ENCODE measurements around the gene MED13L. TPM values are rescaled to one million over a fixed set of nuclear protein-coding genes. Genes with fewer than 3 reads are reported as not detected.
A peak's percentile ranks its signal among the peaks of the same experiment; 100 is the strongest.

MED13L gene
- total RNA-seq, 1 donor from 2014 or later = 38.1 TPM

GRCh38 chr12:116093915-116094314 lies 183.6 kb downstream of the MED13L start:
- no peak for DNase-seq (ENCODE audit: low read depth in 2 of 2)

GRCh38 chr12:116092776-116093175 lies 184.7 kb downstream of the MED13L start:
- DNase-seq (ENCODE audit: low read depth in 2 of 2) = no peak

- no peak for DNase-seq (ENCODE audit: low read depth in 2 of 2)
Measured at GRCh38 chr12:116092162-116092561, 185.3 kb downstream of the MED13L start.

- no peak for DNase-seq (ENCODE audit: low read depth in 2 of 2)
Measured at GRCh38 chr12:116091579-116091978, 185.9 kb downstream of the MED13L start.

GRCh38 chr12:116090516-116090915 lies 187.0 kb downstream of the MED13L start:
- DNase-seq (ENCODE audit: low read depth in 2 of 2) = no peak

- DNase-seq (ENCODE audit: low read depth in 2 of 2) = no peak
Measured at GRCh38 chr12:116089080-116089479, 188.4 kb downstream of the MED13L start.

- peak in 1 of 2 donors; percentile 23 for DNase-seq (ENCODE audit: low read depth in 2 of 2)
Measured at GRCh38 chr12:116087962-116088361, 189.5 kb downstream of the MED13L start.

GRCh38 chr12:116087399-116087798 lies 190.1 kb downstream of the MED13L start:
- no peak for DNase-seq (ENCODE audit: low read depth in 2 of 2)

GRCh38 chr12:116080415-116080814 lies 197.1 kb downstream of the MED13L start:
- no peak for DNase-seq (ENCODE audit: low read depth in 2 of 2)

GRCh38 chr12:116078396-116078795 lies 199.1 kb downstream of the MED13L start:
- no peak for DNase-seq (ENCODE audit: low read depth in 2 of 2)

- DNase-seq (ENCODE audit: low read depth in 2 of 2) = no peak
Measured at GRCh38 chr12:116077431-116077830, 200.1 kb downstream of the MED13L start.

- no peak for DNase-seq (ENCODE audit: low read depth in 2 of 2)
Measured at GRCh38 chr12:116076399-116076798, 201.1 kb downstream of the MED13L start.

GRCh38 chr12:116074686-116075085 lies 202.8 kb downstream of the MED13L start:
- no peak for DNase-seq (ENCODE audit: low read depth in 2 of 2)

- DNase-seq (ENCODE audit: low read depth in 2 of 2) = no peak
Measured at GRCh38 chr12:116071555-116072230, 205.8 kb downstream of the MED13L start.

GRCh38 chr12:116070444-116070843 lies 207.0 kb downstream of the MED13L start:
- no peak for DNase-seq (ENCODE audit: low read depth in 2 of 2)

GRCh38 chr12:116069943-116070342 lies 207.6 kb downstream of the MED13L start:
- DNase-seq (ENCODE audit: low read depth in 2 of 2) = no peak

GRCh38 chr12:116068853-116069252 lies 208.6 kb downstream of the MED13L start:
- DNase-seq (ENCODE audit: low read depth in 2 of 2) = no peak

- peak in 1 of 2 donors; percentile 78 for DNase-seq (ENCODE audit: low read depth in 2 of 2)
Measured at GRCh38 chr12:116068371-116068770, 209.1 kb downstream of the MED13L start.

GRCh38 chr12:116067892-116068291 lies 209.6 kb downstream of the MED13L start:
- DNase-seq (ENCODE audit: low read depth in 2 of 2) = peak in 1 of 2 donors; percentile 72

- peak in 1 of 2 donors; percentile 59 for DNase-seq (ENCODE audit: low read depth in 2 of 2)
Measured at GRCh38 chr12:116066381-116067230, 210.9 kb downstream of the MED13L start.

GRCh38 chr12:116065606-116066005 lies 211.9 kb downstream of the MED13L start:
- no peak for DNase-seq (ENCODE audit: low read depth in 2 of 2)

- DNase-seq (ENCODE audit: low read depth in 2 of 2) = no peak
Measured at GRCh38 chr12:116064493-116064892, 213.0 kb downstream of the MED13L start.

GRCh38 chr12:116062698-116063097 lies 214.8 kb downstream of the MED13L start:
- no peak for DNase-seq (ENCODE audit: low read depth in 2 of 2)
